IgD-negative memory B cell (primary cell): Measurements from ENCODE around the gene FNDC3B. TPM values are rescaled to one million over a fixed set of nuclear protein-coding genes. Genes with fewer than 3 reads are reported as not detected.

Experiments
- H3K27ac Mint-ChIP-seq, 3 donors: one replicate each; pipeline ENCODE4 v1.8.0; 2020 to 2022; ENCODE audit warnings: mild to moderate bottlenecking in 3 of 3, mixed read lengths in 3 of 3, moderate library complexity in 1 of 3
- H3K27me3 Mint-ChIP-seq: one replicate; pipeline ENCODE4 v1.8.0; 2021; ENCODE audit warnings: mixed read lengths
- H3K36me3 Mint-ChIP-seq: one replicate; pipeline ENCODE4 v1.8.0; 2020; ENCODE audit warnings: mild to moderate bottlenecking, mixed read lengths
- H3K4me1 Mint-ChIP-seq, 3 donors: one replicate each; pipeline ENCODE4 v1.8.0; 2020 to 2022; ENCODE audit warnings: mixed read lengths in 3 of 3, mild to moderate bottlenecking in 1 of 3
- H3K4me3 Mint-ChIP-seq, 4 donors: one replicate each; pipeline ENCODE4 v1.8.0; 2020 to 2022; ENCODE audit warnings: mild to moderate bottlenecking in 4 of 4, mixed read lengths in 4 of 4, moderate library complexity in 3 of 4
- H3K9me3 Mint-ChIP-seq, 3 donors: one replicate each; pipeline ENCODE4 v1.8.0; 2020 to 2021; ENCODE audit warnings: mixed read lengths in 3 of 3, mild to moderate bottlenecking in 1 of 3
- polyA plus RNA-seq: library from polyadenylated mRNA; unstranded; fragments of 300-500 nt; fragmentation: Illumina TruSeq; gene quantifications from one replicate; pipeline ENCODE4 v1.2.3, GENCODE V29; 2021

Gene FNDC3B
- polyA plus RNA-seq, 1 donor from 2014 or later = 3.5 TPM

DNA sequence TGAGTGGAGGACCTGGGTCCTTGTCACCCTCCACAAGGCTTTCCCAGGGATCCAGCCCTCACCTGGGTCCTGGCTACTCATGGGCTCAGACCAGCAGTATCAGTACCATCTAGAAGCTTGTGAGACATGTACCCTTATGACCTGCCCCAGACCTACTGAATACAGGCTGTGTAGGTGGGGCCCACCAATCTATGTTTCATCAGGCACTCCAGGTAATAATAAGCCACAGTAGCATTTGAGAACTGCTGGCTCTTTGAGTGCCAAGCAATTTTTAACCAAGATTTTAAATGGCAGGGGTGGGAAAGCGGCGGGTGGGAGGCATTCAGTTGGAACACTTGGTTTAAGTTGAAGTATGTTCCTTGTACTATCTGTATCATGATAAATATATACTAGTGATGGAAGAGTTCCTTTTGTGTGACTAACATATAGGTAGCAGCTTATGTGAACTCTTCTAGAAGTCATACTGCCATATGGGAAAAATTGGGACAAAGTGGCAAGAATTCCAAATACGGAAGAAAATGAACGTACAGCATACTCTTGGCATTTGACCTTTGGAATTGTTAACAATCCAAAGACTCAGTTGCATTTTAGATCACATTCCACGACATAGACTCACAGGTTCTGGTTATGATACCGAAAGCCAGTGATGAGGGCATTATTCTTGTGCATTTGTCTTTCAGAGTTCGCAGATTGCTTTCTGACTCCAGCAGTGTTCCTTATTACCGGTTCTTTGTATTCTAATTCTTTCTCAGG lies 218.4 kb downstream of the FNDC3B start:
- no peak overlapping the region for H3K27ac Mint-ChIP-seq
- H3K4me1 Mint-ChIP-seq = peaks cover 0 to 1% (median 0%) of the 10 kb centered on the region in 3 donors
- no peaks in the 10 kb centered on the region for H3K27me3 Mint-ChIP-seq
- no peak overlapping the region for H3K4me3 Mint-ChIP-seq
- H3K36me3 Mint-ChIP-seq = peaks cover 6% of the 10 kb centered on the region
- H3K9me3 Mint-ChIP-seq = no peaks in the 10 kb centered on the region

DNA sequence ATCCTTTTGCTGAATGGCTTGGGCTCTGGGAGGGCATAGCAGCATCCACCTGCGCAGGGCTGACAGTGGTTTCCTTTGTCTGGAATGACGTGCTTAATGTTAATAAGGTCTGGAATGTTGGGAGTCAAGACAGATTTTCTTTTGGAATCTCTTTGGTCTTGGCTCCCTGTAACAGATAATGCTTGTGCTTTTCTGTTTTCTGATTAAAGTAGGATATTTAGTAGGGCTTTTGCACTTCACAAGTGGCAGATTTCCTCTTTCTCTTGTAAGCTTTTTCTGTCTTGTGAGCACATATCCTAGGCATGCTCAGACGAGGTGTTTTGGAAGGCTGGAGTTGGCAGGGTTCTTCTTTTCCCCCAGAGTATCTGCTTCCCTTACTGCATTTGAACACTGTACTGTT lies 219.2 kb downstream of the FNDC3B start:
- peaks cover 6% of the 10 kb centered on the region for H3K36me3 Mint-ChIP-seq
- H3K27ac Mint-ChIP-seq = no peak overlapping the region
- H3K4me1 Mint-ChIP-seq = peaks cover 0 to 1% (median 0%) of the 10 kb centered on the region in 3 donors

DNA sequence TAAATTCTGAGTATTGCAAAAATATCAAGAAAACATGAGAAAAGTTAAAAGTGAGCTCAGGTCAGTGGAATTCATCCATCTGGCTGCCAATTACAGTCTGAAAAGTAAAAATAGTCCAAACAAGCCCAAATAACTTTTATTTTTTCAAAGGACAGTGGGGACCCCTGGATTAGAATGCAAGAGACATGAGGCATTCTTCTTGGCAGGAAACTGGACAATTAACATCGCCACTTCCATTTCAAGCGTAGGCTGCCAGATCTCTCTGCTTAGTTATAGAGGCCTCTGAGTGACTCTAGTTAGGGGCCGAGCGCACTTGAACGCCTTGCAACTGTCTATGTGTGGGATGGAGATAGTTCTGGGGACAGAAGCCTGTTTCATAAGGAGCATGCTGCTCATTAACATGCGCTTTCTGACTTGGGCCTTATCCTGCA lies 219.7 kb downstream of the FNDC3B start:
- no peaks in the 10 kb centered on the region for H3K27me3 Mint-ChIP-seq
- no peaks in the 10 kb centered on the region for H3K9me3 Mint-ChIP-seq
- no peak overlapping the region for H3K27ac Mint-ChIP-seq
- no peak overlapping the region for H3K4me3 Mint-ChIP-seq
- H3K36me3 Mint-ChIP-seq = peaks cover 6% of the 10 kb centered on the region
- peaks cover 0 to 1% (median 0%) of the 10 kb centered on the region in 3 donors for H3K4me1 Mint-ChIP-seq

More for the DNA sequence above, 219.2 kb downstream of the FNDC3B start:
- H3K4me3 Mint-ChIP-seq = no peak overlapping the region
- H3K27me3 Mint-ChIP-seq = no peaks in the 10 kb centered on the region
- no peaks in the 10 kb centered on the region for H3K9me3 Mint-ChIP-seq

DNA sequence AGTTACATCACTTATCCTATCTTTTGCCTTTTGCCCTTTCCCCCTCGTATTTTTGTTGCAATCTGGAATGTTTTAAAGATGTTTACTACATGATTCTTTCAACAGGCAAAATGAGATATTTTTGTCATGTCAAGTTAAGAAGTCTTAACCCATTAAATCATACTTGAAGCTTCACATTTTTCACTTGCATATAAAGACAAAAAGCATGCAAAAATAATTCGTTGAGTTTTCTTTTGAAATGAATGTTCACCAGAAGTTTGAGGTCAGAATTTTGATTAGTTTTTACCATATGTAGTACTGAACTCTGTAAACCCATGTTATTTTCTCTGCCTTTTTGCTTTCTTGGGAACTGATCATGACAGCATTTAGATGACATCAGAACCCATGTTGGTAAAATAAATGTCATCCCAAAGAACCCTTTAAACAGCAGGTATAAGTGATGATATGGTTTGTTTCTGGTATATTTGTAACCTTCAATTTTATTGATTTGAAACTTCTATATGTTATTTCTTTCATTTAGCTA lies 220.4 kb downstream of the FNDC3B start:
- Mint-ChIP-seq H3K27ac (no peak overlapping the region), H3K9me3 (no peaks in the 10 kb centered on the region), H3K36me3 (peaks cover 6% of the 10 kb centered on the region), H3K27me3 (no peaks in the 10 kb centered on the region), H3K4me1 (no peaks in the 10 kb centered on the region), H3K4me3 (no peak overlapping the region)

DNA sequence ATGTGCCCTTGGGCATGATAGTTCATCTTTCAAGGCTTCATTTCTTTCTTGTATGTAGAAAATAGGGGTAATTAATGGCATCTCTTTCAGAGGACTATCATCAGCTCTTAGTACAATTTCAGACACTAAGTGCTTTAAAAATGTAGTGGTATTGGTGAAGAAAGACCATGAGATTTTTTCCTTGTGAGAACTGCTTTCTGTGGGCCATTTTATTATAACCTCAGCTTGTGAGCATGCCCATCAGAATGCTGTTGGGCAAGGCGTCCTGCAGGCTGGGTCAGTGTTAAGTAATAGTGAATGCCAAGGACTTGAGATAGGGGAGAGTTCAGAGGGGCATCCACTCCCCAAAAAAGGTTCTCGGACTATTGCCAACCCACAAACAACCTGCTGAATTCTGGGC lies 221.0 kb downstream of the FNDC3B start:
- H3K27ac Mint-ChIP-seq = no peak overlapping the region
- H3K27me3 Mint-ChIP-seq = no peaks in the 10 kb centered on the region

DNA sequence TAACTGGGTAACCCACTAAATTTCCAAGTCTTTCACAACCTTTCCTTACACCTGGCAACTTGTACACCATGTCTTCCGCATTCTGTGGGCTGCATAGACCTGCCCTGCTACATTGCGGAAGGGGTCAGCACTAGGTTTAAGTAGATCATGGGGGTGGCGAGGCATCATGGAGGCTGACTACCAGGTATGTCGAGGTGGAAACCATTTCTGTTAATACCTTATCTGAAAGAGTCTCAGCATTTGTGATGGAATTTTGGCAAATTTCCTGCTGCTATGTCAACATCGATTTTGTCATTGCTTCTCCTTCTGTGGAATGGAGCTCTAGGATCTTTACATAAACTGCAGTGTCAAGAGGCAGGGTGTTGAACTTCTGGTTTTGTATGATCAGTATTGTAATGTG lies 221.7 kb downstream of the FNDC3B start:
- H3K9me3 Mint-ChIP-seq = no peaks in the 10 kb centered on the region
- H3K36me3 Mint-ChIP-seq = peaks cover 6% of the 10 kb centered on the region
- no peak overlapping the region for H3K4me3 Mint-ChIP-seq
- H3K27ac Mint-ChIP-seq = no peak overlapping the region
- H3K4me1 Mint-ChIP-seq = no peaks in the 10 kb centered on the region
- no peaks in the 10 kb centered on the region for H3K27me3 Mint-ChIP-seq

More for the DNA sequence above, 221.0 kb downstream of the FNDC3B start:
- Mint-ChIP-seq H3K36me3 (peaks cover 6% of the 10 kb centered on the region), H3K4me3 (no peak overlapping the region), H3K4me1 (no peaks in the 10 kb centered on the region), H3K9me3 (no peaks in the 10 kb centered on the region)

DNA sequence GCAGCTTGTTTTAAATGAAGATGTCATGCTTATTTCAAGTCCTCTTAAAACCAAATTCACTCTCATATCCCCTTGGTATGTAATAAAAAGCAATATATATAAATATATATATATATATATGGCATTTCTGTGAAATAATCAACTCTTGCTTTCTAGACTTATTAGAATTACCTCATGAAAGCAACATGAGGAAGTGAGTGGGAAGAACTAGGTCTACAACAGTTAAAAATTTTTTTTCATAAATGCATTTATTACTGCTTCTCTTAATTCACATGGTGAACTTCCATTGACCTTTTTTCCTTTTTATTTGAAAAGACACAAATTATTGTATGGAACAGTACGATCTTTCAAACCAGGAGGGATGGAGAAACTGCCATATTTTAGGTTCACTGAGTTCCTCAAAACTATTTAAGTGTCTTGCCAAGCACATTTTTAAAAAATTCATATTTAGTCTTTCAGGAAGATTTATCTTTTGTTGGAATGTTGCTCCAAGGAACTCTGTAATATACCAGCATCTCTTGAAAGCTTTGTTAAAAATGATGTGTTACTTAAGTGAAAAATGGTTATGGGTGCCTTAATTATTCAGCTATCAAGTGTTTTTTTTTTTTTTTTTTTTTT lies 223.7 kb downstream of the FNDC3B start:
- no peaks in the 10 kb centered on the region for H3K27me3 Mint-ChIP-seq
- H3K4me1 Mint-ChIP-seq = no peaks in the 10 kb centered on the region
- no peak overlapping the region for H3K27ac Mint-ChIP-seq
- H3K4me3 Mint-ChIP-seq = no peak overlapping the region
- peaks cover 5% of the 10 kb centered on the region for H3K36me3 Mint-ChIP-seq
- H3K9me3 Mint-ChIP-seq = peaks cover 0 to 2% (median 0%) of the 10 kb centered on the region in 3 donors

DNA sequence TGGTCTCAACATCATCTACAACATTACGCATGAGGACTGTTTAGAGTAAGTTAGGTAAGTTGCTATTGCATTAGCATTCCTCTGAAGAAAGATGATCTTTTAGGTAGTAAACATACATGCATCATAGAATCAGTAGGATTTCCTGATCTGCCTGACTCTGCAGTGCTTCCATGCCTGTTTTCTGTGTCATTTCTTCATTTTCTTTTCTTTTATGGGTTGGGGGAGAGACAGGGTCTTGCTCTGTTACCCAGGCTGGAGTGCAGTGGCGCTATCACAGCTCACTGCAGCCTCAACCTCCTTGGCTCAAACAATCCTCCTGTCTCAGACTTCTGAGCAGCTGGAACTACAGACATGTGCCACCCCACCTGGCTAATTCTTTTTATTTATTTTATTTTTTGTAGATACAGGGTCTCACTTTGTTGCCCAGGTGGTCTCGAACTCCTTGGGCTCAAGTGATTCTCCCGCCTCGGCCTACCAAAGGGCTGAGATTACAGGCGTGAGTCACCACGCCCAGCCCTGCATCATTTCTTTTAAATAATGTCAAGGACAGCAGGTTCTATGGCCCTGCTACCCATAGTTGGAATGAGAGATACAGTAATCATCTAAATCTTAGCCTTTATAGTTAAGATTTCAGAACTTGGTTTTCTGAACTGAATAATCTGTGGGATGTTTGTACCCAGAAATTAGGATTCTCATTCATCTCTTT lies 224.6 kb downstream of the FNDC3B start:
- no peak overlapping the region for H3K27ac Mint-ChIP-seq
- H3K4me3 Mint-ChIP-seq = no peak overlapping the region
- peaks cover 5% of the 10 kb centered on the region for H3K36me3 Mint-ChIP-seq
- H3K9me3 Mint-ChIP-seq = peaks cover 0 to 2% (median 0%) of the 10 kb centered on the region in 3 donors
- H3K4me1 Mint-ChIP-seq = no peaks in the 10 kb centered on the region
- no peaks in the 10 kb centered on the region for H3K27me3 Mint-ChIP-seq

DNA sequence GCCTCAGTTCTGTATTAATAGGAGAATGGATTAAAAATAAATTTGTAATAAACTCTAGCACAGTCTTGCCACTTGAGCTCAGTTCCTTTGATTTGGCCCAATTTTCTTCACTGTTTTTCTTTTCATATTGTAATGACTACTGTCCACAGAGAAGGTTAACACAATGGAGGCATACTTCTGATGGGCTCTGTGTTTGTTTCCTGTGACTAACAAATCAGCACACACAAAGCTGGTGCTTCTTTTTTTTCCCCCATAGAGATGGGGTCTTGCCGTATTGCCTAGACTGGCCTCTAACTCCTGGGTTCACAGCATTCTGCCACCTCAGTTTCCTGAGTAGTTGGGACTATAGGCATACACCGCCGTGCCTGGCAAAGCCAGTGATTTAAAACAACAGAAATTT lies 226.7 kb downstream of the FNDC3B start:
- Mint-ChIP-seq H3K4me1 (peaks cover 0 to 3% (median 2%) of the 10 kb centered on the region in 3 donors), H3K4me3 (no peak overlapping the region), H3K36me3 (peaks cover 5% of the 10 kb centered on the region), H3K27me3 (no peaks in the 10 kb centered on the region), H3K27ac (no peak overlapping the region), H3K9me3 (peaks cover 0 to 2% (median 0%) of the 10 kb centered on the region in 3 donors)

DNA sequence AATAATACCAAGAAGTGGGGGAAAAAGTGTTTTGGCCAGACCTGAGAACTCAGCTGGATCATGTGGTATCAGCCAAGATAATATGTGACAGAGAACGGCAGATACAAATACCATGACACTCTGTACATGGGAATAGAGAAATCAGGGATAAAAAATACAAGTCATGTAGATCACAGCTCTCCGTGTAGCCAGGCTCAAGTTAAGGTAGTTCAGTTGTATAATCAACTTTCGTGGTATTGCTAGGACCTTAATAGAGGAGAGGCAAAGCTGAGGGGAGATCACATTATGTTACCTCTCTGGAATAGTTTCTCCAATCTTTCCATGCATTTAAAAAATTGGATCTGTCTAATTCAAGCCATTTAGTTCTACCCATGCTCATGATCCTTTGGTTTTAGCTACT lies 229.0 kb downstream of the FNDC3B start:
- H3K27ac Mint-ChIP-seq = no peak overlapping the region
- peaks cover 1% of the 10 kb centered on the region for H3K36me3 Mint-ChIP-seq
- H3K4me3 Mint-ChIP-seq = no peak overlapping the region
- H3K9me3 Mint-ChIP-seq = peaks cover 0 to 2% (median 0%) of the 10 kb centered on the region in 3 donors
- H3K27me3 Mint-ChIP-seq = no peaks in the 10 kb centered on the region
- peaks cover 0 to 3% (median 2%) of the 10 kb centered on the region in 3 donors for H3K4me1 Mint-ChIP-seq

DNA sequence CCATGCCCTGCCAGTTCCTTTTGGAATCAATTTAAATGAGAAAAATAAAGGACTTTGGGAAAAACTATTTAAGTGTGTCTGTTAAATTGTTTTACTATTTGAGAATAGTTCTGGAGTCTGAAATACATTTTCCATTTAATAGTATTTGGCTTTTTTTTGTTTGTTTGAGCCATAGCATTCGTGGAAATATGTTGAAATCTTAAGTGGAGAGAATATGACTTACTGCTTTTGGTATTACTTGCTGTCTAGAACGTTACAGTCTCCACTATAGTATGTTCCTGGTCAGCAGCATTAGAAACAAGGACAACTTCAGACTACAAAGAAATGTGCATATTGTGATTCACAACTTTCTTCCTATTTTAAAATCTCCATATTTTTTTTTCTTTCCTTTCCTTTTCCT lies 229.5 kb downstream of the FNDC3B start:
- peaks cover 0 to 3% (median 2%) of the 10 kb centered on the region in 3 donors for H3K4me1 Mint-ChIP-seq
- no peak overlapping the region for H3K4me3 Mint-ChIP-seq
- H3K36me3 Mint-ChIP-seq = peaks cover 1% of the 10 kb centered on the region
- H3K9me3 Mint-ChIP-seq = peaks cover 0 to 2% (median 0%) of the 10 kb centered on the region in 3 donors
- H3K27ac Mint-ChIP-seq = no peak overlapping the region
- H3K27me3 Mint-ChIP-seq = no peaks in the 10 kb centered on the region

DNA sequence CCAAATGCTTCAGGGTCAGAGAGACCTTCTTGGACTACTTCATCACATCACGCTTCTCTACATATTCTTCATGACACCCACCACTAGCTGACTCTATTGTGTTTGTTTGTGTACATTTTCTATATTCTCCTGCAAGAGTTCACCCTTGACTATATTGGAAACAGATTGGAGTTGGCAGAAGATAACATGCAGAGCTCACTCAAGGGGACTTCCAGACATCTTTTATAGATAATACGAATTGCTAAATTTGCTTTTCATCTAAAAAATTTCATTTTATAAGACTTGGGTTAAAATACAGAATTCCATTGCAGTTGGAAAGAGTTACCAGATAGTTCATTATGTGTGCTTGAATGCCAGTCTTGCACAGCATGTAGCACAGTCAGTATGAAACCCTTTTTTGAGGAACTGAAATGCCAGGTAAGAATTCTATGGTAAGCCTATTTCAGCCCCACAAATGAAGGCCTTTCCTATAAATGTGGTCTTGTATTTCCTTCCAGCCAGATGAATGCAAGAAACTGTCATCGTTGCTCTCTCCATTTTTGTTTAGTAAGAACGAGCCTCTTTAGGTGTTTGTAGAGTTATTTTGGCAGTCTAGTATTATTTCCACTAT lies 231.3 kb downstream of the FNDC3B start:
- no peaks in the 10 kb centered on the region for H3K27me3 Mint-ChIP-seq
- no peak overlapping the region for H3K4me3 Mint-ChIP-seq
- H3K27ac Mint-ChIP-seq = peak overlapping the region in 2 of 3 donors; percentile 48 to 52
- peaks cover 0 to 3% (median 2%) of the 10 kb centered on the region in 3 donors for H3K4me1 Mint-ChIP-seq
- peaks cover 5% of the 10 kb centered on the region for H3K36me3 Mint-ChIP-seq
- peaks cover 0 to 2% (median 0%) of the 10 kb centered on the region in 3 donors for H3K9me3 Mint-ChIP-seq

DNA sequence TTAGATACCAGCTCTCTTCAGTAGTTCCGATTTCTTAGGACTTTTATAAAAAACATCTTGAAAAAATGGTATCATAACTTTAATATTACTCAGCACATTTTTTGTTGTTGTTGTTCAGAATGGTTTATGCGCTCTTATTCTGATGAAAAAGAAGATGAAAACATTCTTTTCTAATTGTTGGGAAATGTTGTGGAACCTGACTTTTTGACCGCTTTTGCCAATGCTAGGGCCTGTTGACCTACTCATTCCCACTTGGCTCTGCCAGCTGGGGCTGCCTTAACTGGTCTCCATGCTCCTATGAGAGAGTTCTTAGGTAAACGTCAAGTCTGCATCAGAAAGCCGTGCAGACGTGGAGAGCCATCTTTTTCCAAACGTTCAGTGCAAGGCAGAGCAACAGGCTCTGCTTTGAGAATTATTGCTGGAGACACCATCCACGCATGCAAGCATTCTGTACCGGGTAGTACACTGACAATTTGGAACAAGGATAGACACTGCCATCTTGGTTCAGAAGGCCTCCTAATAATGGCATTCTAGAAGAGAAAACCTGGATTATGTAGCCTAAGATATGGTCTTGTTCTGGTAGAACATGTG lies 232.1 kb downstream of the FNDC3B start:
- Mint-ChIP-seq H3K27me3 (no peaks in the 10 kb centered on the region), H3K9me3 (peaks cover 0 to 2% (median 0%) of the 10 kb centered on the region in 3 donors), H3K27ac (peak overlapping the region in 1 of 3 donors; percentile 52), H3K36me3 (peaks cover 8% of the 10 kb centered on the region), H3K4me1 (peaks cover 0 to 3% (median 2%) of the 10 kb centered on the region in 3 donors), H3K4me3 (no peak overlapping the region)

DNA sequence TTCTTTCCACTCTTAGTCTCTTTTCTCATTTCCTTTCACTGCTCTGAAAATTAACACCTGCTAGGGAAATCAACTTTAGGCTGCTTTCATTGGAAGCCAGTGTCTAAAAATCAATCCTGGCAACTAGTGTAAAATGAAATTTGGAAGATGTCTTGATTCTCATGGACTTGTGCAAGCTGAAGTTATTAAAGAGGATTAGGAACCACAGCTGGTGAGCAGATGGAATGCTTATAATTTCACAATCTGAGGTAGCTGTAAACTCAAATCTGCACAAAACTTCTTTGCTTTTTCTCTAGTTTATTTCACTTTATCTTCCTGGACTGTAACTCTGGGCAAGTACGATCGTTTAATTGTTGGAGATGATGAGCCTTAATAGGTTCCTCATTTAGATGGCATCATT lies 233.3 kb downstream of the FNDC3B start:
- Mint-ChIP-seq H3K36me3 (peaks cover 7% of the 10 kb centered on the region), H3K4me3 (no peak overlapping the region), H3K27ac (no peak overlapping the region), H3K27me3 (no peaks in the 10 kb centered on the region), H3K9me3 (no peaks in the 10 kb centered on the region), H3K4me1 (peaks cover 0 to 3% (median 2%) of the 10 kb centered on the region in 3 donors)
